ENCODE data around the gene WDR88.

Gene WDR88

GRCh38 chr19:33198169-33198568 is 66.3 kb downstream of the WDR88 start:
- TF ChIP-seq CTCF (IDR thresholded peaks at IDR 0.05; ENCODE audit: low read depth, low read length): no peak
- no peak for DNase-seq
- Histone ChIP-seq H3K27me3 (ENCODE audit: insufficient read depth, low read depth, severe bottlenecking) (no peaks in the 10 kb centered on the region), H3K4me3 (ENCODE audit: low read depth, low read length) (no peak overlapping the region), H3K27ac (no peak overlapping the region), H3K9me3 (ENCODE audit: severe bottlenecking) (no peaks in the 10 kb centered on the region), H3K36me3 (peaks cover 41% of the 10 kb centered on the region)

GRCh38 chr19:33199441-33200265 is 67.7 kb downstream of the WDR88 start:
- TF ChIP-seq CTCF (IDR thresholded peaks at IDR 0.05; ENCODE audit: low read depth, low read length): no peak
- Histone ChIP-seq H3K36me3 (peaks cover 47% of the 10 kb centered on the region), H3K27ac (no peak overlapping the region), H3K27me3 (ENCODE audit: insufficient read depth, low read depth, severe bottlenecking) (no peaks in the 10 kb centered on the region), H3K9me3 (ENCODE audit: severe bottlenecking) (no peaks in the 10 kb centered on the region), H3K4me3 (ENCODE audit: low read depth, low read length) (no peak overlapping the region)
- no peak for DNase-seq

GRCh38 chr19:33201473-33201872 is 69.6 kb downstream of the WDR88 start:
- no peak for DNase-seq
- H3K4me3 ChIP-seq (ENCODE audit: low read depth, low read length): no peak overlapping the region
- peaks cover 59% of the 10 kb centered on the region for H3K36me3 ChIP-seq
- TF ChIP-seq CTCF (IDR thresholded peaks at IDR 0.05; ENCODE audit: low read depth, low read length): no peak
- no peaks in the 10 kb centered on the region for H3K9me3 ChIP-seq (ENCODE audit: severe bottlenecking)
- no peak overlapping the region for H3K27ac ChIP-seq
- H3K27me3 ChIP-seq (ENCODE audit: insufficient read depth, low read depth, severe bottlenecking): no peaks in the 10 kb centered on the region

GRCh38 chr19:33201886-33202545 is 70.1 kb downstream of the WDR88 start:
- no peak overlapping the region for H3K27ac ChIP-seq
- TF ChIP-seq CTCF (IDR thresholded peaks at IDR 0.05; ENCODE audit: low read depth, low read length): no peak
- H3K27me3 ChIP-seq (ENCODE audit: insufficient read depth, low read depth, severe bottlenecking): no peaks in the 10 kb centered on the region
- H3K4me3 ChIP-seq (ENCODE audit: low read depth, low read length): no peak overlapping the region
- peaks cover 54% of the 10 kb centered on the region for H3K36me3 ChIP-seq
- no peaks in the 10 kb centered on the region for H3K9me3 ChIP-seq (ENCODE audit: severe bottlenecking)
- no peak for DNase-seq

GRCh38 chr19:33202546-33203507 is 70.9 kb downstream of the WDR88 start:
- DNase-seq: no peak
- Histone ChIP-seq H3K4me3 (ENCODE audit: low read depth, low read length) (no peak overlapping the region), H3K27ac (no peak overlapping the region), H3K9me3 (ENCODE audit: severe bottlenecking) (no peaks in the 10 kb centered on the region), H3K36me3 (peaks cover 46% of the 10 kb centered on the region), H3K27me3 (ENCODE audit: insufficient read depth, low read depth, severe bottlenecking) (no peaks in the 10 kb centered on the region)
- no peak for TF ChIP-seq CTCF (IDR thresholded peaks at IDR 0.05; ENCODE audit: low read depth, low read length)
